ENCODE data around the gene SLC15A4. TPM values are rescaled to one million over a fixed set of nuclear protein-coding genes. Genes with fewer than 3 reads are reported as not detected.

SLC15A4 gene
- total RNA-seq, 1 experiment from 2014 or later = 21.6 TPM

GRCh38 chr12:128842579-128842978 is 18.8 kb upstream of the SLC15A4 start:
- H2BK5ac ChIP-seq (ENCODE audit: insufficient read length, low read length) = no peak overlapping the region
- H4K8ac ChIP-seq (replicated peaks; ENCODE audit: insufficient read length, low read depth, low read length) = no peak overlapping the region
- TF ChIP-seq CTCF (conservative IDR thresholded peaks at IDR 0.05) = no peak
- H3K9me3 ChIP-seq (ENCODE audit: control insufficient read depth, low read depth, low read length) = no peaks in the 10 kb centered on the region
- DNase-seq = no peak
- no peak overlapping the region for H3K4ac ChIP-seq (ENCODE audit: low read depth, low read length)
- Mint-ChIP-seq H3K27ac (no peak overlapping the region), H3K4me3 (no peak overlapping the region), H3K4me1 (peaks cover 8% of the 10 kb centered on the region in 2 experiments; a peak in 3 of 4 replicates), H3K36me3 (ENCODE audit: insufficient read depth in 1 of 3, low read depth in 3 of 3) (no peaks in the 10 kb centered on the region), H3K9me3 (peaks cover 3 to 6% of the 10 kb centered on the region in 2 experiments; a peak in 3 of 5 replicates), H3K27me3 (ENCODE audit: low read depth) (peaks cover 19% of the 10 kb centered on the region)
- no peak overlapping the region for H3K4me2 ChIP-seq (ENCODE audit: insufficient read depth, insufficient read length, low read length)
- H2BK12ac ChIP-seq (ENCODE audit: insufficient read length, low read depth, low read length) = no peak overlapping the region
- H3K14ac ChIP-seq (ENCODE audit: insufficient read depth, low read length) = no peak overlapping the region
- H3K27me3 ChIP-seq (ENCODE audit: insufficient read depth, low read length) = no peaks in the 10 kb centered on the region
- H3K79me2 ChIP-seq (ENCODE audit: insufficient read depth, low read length) = no peaks in the 10 kb centered on the region
- no peak overlapping the region for H2BK15ac ChIP-seq (ENCODE audit: low read depth, low read length)
- no peaks in the 10 kb centered on the region for H3K79me1 ChIP-seq (ENCODE audit: insufficient read depth, low read depth, low read length, poor library complexity, severe bottlenecking)
- H3T11ph ChIP-seq (ENCODE audit: low read length) = no peak overlapping the region
- no peaks in the 10 kb centered on the region for H3K4me1 ChIP-seq (ENCODE audit: insufficient read depth, low read length)
- no peaks in the 10 kb centered on the region for H4K20me1 ChIP-seq (ENCODE audit: control insufficient read depth, insufficient read depth, insufficient read length)
- H3K9ac ChIP-seq (ENCODE audit: extremely low read depth, insufficient read length, low read length) = no peak overlapping the region
- no peak overlapping the region for H3K56ac ChIP-seq (ENCODE audit: insufficient read length, low read depth, low read length)
- no peak overlapping the region for H2BK120ac ChIP-seq (ENCODE audit: low read depth, low read length, poor library complexity, severe bottlenecking)
- no peak overlapping the region for H4K5ac ChIP-seq (ENCODE audit: insufficient read length, low read depth, low read length)
- no peaks in the 10 kb centered on the region for H3K23me2 ChIP-seq (ENCODE audit: insufficient read length, low read depth, low read length, poor library complexity, severe bottlenecking)
- no peak overlapping the region for H3K18ac ChIP-seq (ENCODE audit: insufficient read length, low read depth, low read length)
- H2AFZ ChIP-seq (ENCODE audit: low read length) = no peak overlapping the region
- no CpG with 5 or more reads among the region's 11 CpGs for WGBS (ENCODE audit: extremely low coverage, insufficient read length, low lambda C conversion rate)
- H4K91ac ChIP-seq (ENCODE audit: insufficient read length, low read depth, low read length) = no peak overlapping the region
- H2AK5ac ChIP-seq (ENCODE audit: insufficient read length, low read length) = no peak overlapping the region
- H3K23ac ChIP-seq (ENCODE audit: insufficient read length, low read depth, low read length) = no peak overlapping the region
- no peak overlapping the region for H2BK20ac ChIP-seq (ENCODE audit: low read depth, low read length, poor library complexity, severe bottlenecking)
- no peak overlapping the region for H3K27ac ChIP-seq (ENCODE audit: insufficient read length, low read depth, low read length)
